GM18519 (cell line): ENCODE data around the gene RNF157.
"Not testable (repeated sequence)": the region's sequence is repeated elsewhere in the genome, so short reads cannot be mapped to it uniquely, and the experiment has no call there.

ENCODE experiments used
- ATAC-seq: cut with Tn5 transposase; IDR thresholded peaks from one replicate; pipeline ENCODE4 v1.9.1; 2021; ENCODE audit warnings: mild to moderate bottlenecking, moderate library complexity; ENCODE audit not compliant: unreplicated experiment, low FRiP score

RNF157 gene

DNA sequence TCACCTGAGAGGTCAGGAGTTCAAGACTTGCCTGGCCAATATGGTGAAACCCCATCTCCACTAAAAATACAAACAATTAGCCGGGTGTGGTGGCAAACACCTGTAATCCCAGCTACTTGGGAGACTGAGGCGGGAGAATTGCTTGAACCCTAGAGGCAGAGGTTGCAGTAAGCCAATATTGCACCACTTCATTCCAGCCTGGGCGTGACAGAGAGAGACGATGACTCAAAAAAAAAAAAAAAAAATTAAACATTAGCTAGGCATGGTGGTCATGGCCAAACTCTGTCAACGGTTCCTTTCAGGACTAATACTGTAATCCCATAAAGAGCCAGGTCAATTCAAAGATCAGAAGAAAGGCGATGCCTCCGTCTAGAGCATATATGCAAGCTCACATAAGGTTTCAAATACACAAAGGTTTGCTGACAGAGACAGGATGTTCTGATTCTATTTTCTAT lies 2.4 kb downstream of the RNF157 start:
- no peak for ATAC-seq

DNA sequence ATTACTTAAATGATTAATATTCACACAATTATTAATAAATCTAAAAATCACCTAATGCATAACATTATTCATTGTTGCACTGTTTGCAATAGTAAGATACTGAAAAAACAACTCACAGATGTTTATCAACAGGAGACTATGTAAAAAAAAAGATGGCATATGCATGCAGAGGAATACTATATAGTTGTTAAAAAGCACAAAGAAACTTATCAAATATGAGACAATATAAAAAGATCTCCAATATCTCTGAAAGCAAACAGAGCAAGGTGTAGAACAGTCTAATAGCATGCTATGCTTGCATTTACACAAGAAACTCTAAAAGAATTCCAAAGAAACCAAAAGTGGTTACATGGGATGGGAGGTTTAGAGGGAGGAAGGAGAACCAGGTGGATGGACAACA lies 3.7 kb downstream of the RNF157 start:
- no peak for ATAC-seq

DNA sequence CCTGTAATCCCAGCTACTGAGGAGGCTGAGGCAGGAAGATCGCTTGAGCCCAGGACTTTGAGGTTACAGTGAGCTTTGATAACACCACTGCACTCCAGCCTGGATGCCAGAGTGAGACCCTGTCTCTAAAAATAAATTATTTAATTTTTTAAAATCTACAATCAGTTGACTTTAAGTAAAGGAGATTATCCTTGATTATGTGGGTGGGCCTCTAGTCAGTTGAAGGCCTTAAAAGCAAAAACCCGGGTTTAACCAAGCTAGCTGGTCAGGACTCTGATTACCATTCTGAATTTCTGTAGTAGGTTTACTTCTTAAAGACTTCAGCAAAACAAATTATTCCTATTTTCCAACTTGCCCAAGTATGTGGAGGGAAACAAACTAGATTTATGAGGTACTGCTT lies 4.4 kb downstream of the RNF157 start:
- ATAC-seq: no peak

DNA sequence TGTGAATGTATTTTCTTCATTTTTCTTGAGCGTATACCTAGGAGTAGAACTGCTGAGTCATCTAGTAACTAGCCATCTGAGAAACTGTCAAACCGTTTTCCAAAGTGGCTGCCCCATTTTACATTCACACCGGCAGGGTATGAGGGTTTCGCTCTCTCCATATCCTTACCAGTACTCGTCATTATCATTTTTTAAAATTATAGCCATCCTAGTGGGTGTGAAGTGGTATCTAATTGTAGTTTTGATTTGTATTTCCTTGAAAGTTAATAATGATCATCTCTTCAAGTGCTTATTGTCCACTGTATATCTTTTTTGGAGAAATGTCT lies 6.0 kb downstream of the RNF157 start:
- ATAC-seq: no peak

DNA sequence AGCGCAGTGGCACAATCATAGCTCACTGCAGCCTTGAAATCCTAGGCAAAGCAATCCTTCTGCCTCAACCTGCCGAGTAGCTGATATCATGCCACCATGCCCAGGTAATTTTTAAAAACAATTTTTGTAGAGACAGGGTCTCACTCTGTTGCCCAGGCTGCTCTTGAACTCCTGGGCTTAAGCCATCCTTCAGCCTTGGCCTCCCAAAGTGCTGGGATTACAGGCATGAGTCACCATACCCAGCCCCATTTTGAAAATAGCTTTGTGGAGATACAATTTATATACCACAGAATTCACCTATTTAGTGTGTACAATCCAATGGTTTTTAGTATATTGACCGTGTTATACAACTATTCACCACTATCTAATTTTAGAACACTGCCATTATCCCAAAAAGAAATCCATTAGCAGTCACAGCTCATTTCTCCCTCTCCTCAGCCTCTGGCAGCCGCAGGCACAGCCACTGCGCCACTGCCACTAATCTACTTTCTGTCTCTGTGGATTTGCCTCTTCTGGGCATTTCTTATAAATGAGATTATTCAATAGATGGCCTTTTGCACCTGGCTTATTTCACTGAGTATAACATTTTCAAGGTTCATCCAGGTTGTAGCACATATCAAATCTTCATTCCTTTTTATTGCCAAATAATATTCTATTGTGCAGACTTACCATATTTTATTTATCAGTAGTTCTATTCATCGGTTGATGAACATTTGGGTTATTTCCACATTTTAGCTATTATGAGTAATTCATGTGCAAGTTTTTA lies 6.5 kb downstream of the RNF157 start:
- ATAC-seq: no peak

DNA sequence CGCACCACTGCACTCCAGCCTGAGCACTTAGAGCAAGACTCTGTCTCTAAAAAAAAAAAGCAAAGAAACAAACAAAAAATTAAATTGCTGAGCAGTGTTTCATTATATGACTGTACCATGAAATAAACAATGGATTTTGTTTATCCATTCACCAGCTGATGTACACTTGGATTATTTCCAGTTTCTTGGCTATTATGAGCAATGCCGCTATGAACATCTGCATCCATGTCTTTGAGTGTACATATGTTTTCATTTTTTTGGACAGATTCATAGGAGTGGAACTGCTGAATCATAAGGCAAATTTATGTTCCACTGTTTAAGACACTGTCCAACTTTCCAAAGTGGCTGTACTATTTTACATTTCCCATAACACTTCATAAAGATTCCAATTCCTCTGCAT lies 8.0 kb downstream of the RNF157 start:
- ATAC-seq: no peak

DNA sequence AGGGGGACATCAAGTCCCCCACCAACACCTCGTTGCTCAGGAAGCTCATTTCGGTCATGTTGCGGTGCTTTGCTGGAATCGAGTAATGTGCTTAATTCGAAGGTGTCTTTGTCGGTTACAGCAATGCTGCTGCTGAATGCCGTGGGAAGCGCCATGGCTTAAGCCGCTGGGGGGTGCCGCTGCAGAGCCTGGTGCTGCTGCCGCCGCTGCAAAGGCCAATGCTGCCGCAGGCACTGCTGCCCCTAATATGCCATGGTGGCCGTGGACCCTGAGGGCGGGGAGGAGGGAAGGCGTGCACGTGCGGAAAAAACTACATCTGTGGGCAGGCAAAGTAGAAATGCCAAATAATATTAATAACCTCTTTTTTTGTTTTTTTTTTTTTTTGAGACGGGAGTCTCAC lies 13.5 kb downstream of the RNF157 start:
- ATAC-seq: not testable (repeated sequence)

DNA sequence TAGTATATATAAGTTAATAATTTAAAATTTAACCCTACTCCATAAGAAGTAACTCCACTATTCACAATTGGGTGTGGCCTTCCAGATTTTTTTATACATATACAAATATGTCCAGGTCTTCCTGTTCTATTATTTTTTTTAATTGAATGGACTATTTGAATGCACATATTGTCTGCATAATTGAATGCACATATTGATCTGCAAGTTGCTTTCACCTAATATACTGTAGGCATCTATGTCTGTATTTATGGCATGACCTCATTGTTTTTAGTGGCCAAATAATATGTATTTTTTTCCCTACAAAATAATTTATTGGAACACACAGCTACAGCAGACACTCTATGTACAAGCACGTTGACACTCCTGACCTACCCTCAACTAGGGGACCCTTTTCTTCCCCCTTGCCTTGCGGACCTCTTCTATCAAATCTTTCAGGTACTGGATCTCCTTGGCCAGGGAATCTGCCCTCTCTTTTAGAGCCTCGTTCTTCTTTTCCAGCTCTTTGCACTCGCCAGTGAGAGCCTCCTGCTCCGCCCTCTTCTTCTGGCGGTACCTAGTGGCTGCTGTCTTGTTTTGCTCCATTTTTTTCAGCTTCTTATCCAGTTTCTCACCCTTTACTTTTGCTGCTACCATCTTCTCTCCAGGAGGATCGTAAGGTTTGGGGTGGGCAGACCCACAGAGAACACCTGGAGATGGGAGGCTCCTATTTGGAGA lies 14.8 kb downstream of the RNF157 start:
- not testable (repeated sequence) for ATAC-seq

DNA sequence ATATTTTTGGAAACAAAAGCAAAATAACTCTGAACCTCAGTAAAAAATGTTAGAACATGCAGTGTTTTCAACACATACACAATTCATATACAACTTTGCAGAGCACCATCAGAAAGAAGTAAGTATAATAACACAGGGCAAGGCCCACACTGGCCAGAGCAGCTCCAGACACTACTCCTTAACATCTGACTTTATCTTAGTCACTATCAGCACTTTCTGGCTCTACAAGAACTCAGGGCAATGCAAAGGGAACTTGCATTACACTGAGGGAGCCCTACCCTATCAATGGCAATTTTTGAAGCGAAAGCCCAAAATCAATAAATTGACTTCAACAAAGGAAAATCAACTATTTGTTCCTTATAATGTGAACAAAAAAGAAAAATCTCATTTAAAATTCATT lies 16.5 kb downstream of the RNF157 start:
- ATAC-seq: no peak

DNA sequence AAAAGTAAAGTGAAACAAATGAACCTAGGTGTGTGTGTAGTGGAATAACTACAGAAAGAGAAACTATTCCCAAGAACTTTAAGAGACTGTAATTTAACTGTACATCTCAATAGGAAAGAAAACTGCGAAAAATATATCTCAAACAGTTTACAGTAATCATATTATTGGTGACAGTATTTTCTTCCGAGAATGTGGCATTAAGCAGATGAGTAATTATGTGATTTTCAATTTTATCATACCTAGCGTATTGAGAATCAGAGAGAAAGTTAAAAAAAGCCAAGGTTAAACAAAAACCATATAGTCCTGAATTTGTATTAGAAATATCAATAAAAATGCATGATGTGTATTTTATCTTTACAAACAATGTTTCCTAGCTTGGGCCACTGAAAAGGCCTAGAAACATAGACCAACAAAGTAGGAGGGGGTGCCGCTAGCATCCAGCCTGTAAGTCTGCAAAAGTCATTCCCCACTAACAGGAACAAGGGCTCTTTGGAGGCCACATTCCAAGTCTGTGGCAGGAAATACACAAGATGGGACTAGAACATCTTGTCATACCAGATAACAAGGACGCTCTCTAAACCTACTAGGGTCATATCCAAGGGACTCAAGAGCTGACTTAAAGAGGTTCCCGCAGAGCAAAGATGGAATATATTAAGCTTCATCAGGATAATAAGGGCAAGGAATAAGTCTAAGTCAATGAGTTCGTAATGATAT lies 20.5 kb downstream of the RNF157 start:
- no peak for ATAC-seq

DNA sequence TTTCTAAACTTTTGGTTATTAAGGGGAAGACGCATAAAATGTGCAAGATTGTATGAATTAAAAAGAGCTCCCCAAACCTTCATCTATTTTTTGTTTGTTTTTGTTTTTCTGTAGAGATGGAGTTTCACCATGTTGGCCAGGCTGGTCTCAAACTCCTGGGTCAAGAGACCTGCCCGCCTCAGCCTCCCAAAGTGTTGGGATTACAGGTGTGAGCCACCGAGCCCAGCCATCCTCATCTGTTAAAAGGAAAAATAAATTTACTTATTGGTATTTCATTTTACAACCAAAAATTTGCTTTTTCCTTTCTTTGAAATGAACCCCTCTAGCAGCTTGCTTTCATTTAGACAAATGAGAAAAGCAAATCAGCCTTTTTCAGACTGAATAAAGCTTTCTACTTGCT lies 23.2 kb downstream of the RNF157 start:
- no peak for ATAC-seq

DNA sequence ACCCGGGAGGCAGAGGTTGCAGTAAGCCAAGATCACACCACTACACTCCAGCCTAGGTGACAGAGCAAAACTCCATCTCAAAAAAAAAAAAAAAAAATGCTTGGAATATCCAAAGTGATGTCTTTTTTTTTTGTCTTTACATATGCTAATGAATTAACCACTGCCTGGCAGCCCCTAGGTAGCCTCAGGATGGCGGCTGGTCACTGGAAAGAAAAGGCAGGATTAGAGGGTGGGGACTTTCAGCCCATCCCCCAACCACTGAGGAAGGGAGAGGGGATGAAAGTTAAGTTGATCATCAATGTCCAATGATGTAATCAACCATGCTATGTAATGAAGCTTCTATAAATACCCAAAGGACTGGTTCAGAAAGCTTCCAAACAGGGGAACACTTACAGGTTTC lies 26.8 kb downstream of the RNF157 start:
- ATAC-seq: no peak

DNA sequence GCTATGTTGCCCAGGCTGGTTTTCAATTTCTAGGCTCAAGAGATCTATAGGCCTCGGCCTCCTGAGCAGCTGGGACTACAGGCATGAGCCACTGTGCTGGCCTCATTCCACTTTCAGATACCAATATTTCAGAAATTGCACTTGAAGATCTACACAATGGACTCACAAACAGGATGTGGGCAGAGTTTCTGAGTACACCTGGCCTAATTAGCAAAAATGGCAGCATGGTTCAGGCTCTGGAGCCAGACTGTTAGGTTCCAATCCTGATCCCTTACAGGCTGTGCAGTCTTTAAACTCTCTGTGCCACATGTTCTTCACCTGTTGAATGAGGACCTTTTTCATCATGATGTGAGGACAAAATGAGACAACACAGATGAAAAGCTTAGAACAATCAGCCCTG lies 32.2 kb downstream of the RNF157 start:
- ATAC-seq: no peak

DNA sequence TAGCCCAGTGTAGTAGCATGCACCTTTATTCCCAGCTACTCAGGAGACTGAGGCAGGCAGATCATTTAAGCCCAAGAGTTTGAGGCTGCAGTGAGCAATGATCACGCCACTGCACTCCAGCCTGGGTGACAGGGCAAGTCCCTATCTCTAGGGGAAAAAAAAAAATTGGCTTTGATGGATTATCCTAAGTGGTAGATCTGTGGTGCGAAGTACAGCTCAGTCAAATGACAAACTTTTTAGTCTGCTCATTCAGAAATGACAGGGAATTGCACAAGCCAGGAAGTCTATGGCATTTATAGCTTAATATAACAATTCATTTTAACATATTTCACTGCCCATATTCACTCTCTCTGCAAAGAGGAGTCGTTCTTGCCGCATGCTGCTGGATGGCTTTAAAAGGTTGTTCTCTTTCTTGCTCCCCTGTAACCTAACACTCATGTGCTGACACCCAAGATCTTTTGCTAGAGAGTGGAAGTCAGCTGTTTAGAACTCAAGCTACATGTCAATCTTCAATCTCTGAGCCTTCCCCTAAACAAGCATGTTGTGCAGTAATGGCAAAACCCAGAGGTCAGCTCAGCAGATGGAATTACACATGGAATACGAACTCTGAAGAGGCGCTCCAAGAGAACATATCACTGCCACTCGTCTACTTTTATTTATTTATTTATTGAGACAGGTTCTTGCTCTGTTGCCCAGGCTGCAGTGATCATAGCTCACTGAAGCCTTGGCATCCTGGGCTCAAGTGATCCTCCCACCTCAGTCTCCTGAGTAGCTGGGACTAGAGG lies 32.8 kb downstream of the RNF157 start:
- no peak for ATAC-seq

DNA sequence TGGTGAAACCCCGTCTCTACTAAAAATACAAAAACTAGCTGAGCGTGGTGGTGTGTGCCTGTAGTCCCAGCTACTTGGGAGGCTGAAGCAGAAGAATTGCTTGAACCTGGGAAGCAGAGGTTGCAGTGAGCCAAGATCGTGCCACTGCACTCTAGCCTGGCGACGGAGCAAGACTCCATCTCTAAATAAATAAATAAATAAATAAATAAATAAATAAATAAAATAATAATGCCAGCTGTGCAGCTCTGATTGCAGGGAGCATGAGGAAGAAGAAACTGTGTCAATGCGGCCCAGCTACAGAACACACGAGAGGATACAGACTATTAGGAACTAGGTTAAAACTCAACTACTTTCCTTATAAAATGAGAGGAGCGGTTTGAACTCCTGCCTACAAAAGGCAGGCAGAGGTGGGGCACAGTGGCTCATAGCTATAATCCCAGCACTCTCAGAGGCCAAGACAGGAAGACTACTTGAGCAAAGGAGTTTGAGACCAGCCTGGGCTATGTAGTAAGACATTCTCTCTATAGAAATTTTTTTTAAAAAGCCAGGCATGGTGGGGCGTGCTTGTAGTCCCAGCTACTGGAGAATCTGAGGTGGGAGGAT lies 34.6 kb downstream of the RNF157 start:
- ATAC-seq: not testable (repeated sequence)

DNA sequence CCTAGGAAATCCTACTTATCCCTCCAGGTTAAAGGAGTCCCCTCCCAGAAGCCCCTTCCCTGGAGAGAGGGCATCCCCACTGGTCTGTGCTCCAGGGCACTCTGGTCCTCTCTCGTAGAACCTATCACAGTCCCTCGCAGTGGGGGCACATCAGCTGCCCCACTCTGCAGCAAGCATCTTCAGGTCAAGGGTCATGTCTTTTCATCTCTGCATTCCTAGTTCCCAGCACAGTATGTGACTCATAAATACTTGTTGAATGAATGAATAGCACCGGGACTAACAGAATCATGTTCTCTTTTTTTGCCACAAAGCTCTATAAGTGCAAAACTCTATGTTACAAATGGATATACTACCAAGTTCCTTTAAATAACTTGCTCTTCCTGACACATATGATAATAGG lies 36.0 kb downstream of the RNF157 start:
- ATAC-seq: no peak

DNA sequence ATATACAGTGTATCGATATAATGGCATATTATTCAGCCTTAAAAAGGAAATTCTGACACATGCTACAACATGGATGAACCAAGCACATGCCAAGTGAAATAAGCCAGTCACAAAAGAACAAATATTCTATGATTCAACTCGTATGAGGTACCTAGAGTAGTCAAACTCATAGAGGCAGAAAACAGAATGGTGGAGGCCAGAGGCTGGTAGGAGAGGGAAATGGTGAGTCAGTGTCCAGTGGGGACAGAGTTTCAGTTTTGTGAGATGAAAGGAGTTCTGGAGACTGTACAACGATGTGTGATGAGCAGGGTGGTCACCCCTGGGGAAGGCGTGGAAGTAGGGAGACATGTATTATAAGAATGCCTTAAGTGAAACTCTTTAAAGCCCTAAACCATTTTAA lies 39.9 kb downstream of the RNF157 start:
- ATAC-seq: no peak

DNA sequence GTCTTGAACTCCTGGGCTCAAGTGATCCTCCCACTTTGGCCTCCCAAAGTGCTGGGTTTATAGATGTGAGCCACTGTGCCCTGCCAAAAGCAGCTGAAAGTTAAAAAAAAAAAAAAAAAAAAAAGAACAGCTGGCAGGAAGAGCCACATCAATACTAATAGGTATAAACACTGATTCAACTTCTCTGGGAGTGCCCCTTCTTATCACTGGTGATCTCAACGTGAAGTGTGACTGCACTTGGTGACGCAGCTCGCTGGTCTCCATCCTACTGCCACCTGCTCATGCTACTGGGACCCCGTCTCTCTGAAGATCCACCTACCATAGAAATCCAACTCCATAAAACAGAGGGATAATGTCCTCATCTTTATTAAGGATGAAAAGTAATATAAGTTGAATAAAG lies 40.8 kb downstream of the RNF157 start:
- ATAC-seq: no peak

DNA sequence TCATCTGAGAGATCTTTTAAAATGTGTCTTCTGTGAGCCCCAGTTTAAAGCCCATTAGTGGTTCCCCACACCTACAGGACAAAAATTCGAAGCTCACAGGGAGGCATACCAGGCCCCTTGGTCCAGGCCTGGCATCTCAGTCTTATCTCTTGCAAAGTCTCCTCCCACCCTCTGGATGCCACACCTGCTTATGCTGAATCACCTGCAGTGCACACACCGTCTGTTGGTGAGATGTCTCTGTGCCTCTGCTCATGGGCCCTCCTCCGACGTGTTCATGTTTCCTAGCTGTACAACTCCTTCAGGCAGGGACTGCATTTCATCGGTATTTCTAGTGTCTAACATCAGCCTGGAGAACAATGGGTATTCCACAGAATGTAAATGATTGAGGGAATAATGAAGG lies 41.6 kb downstream of the RNF157 start:
- ATAC-seq: no peak

DNA sequence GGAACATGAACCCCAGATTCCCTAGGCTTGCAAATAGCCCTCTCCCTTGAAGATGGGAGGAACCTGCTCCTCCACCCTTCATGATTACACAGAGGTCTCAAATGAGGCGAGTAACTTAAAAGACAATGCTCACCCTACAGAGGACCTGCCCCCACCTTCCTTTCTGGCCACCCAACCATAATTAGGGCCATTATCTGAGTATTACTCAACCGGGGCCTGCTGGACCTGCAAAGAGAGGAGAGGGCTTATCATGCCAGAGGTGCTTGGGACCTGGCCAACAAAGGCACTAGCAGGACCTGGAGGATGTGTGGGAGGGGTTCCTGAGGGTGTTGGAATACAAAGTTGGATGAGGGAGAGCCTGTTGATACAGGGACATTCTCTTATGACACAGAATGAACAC lies 42.4 kb downstream of the RNF157 start:
- ATAC-seq: no peak
